NCI-H69 (cell line): ENCODE data around the gene DOCK7.
"Not testable (repeated sequence)": the region's sequence is repeated elsewhere in the genome, so short reads cannot be mapped to it uniquely, and the experiment has no call there.

Experiments used
- DNase-seq: peaks from one replicate; lab custom pipeline; 2025; lab: John Stamatoyannopoulos, UW

DOCK7 gene

GRCh38 chr1:62608905-62609304, 79.3 kb downstream of the DOCK7 start:
- no peak for DNase-seq

GRCh38 chr1:62601457-62601856, 86.7 kb downstream of the DOCK7 start:
- no peak for DNase-seq

GRCh38 chr1:62599044-62599443, 89.1 kb downstream of the DOCK7 start:
- no peak for DNase-seq

- DNase-seq = no peak
Observed at GRCh38 chr1:62597281-62597680, 90.9 kb downstream of the DOCK7 start, which contains the start of gene ANGPTL3. Gene ANGPTL3 (plus strand): TSS chr1:62597520. CDS start chr1:62597567, 47 bp downstream.

- no peak for DNase-seq
Observed at GRCh38 chr1:62595647-62596046, 92.5 kb downstream of the DOCK7 start.

- peak; percentile 24 for DNase-seq
Observed at GRCh38 chr1:62593825-62594394, 94.3 kb downstream of the DOCK7 start.

GRCh38 chr1:62590970-62591368, 97.2 kb downstream of the DOCK7 start:
- DNase-seq = no peak

- DNase-seq = no peak
Observed at GRCh38 chr1:62590255-62590969, 97.8 kb downstream of the DOCK7 start.

GRCh38 chr1:62589321-62589720, 98.9 kb downstream of the DOCK7 start:
- no peak for DNase-seq

GRCh38 chr1:62588000-62588399, 100.2 kb downstream of the DOCK7 start:
- DNase-seq = no peak

- no peak for DNase-seq
Observed at GRCh38 chr1:62585469-62586155, 102.6 kb downstream of the DOCK7 start.

- no peak for DNase-seq
Observed at GRCh38 chr1:62573675-62574074, 114.5 kb downstream of the DOCK7 start.

GRCh38 chr1:62572476-62572875, 115.7 kb downstream of the DOCK7 start:
- DNase-seq = no peak

GRCh38 chr1:62571517-62571916, 116.7 kb downstream of the DOCK7 start:
- not testable (repeated sequence) for DNase-seq

- DNase-seq = not testable (repeated sequence)
Observed at GRCh38 chr1:62567926-62568325, 120.3 kb downstream of the DOCK7 start.

GRCh38 chr1:62567182-62567581, 121.0 kb downstream of the DOCK7 start:
- not testable (repeated sequence) for DNase-seq

GRCh38 chr1:62561306-62561705, 126.9 kb downstream of the DOCK7 start:
- no peak for DNase-seq

GRCh38 chr1:62544570-62544969, 143.6 kb downstream of the DOCK7 start:
- DNase-seq = no peak

- no peak for DNase-seq
Observed at GRCh38 chr1:62541048-62541447, 147.1 kb downstream of the DOCK7 start.

- DNase-seq = no peak
Observed at GRCh38 chr1:62539028-62539447, 149.1 kb downstream of the DOCK7 start.

GRCh38 chr1:62536865-62537264, 151.3 kb downstream of the DOCK7 start:
- no peak for DNase-seq

- DNase-seq = no peak
Observed at GRCh38 chr1:62530516-62531154, 157.6 kb downstream of the DOCK7 start.

- DNase-seq = no peak
Observed at GRCh38 chr1:62529227-62529626, 159.0 kb downstream of the DOCK7 start.
